H1 (cell line): ENCODE measurements around the gene PINK1. TPM values are rescaled to one million over a fixed set of nuclear protein-coding genes. Genes with fewer than 3 reads are reported as not detected.

ENCODE experiments used
- CTCF ChIA-PET: fragments of 300-600 bp; sonication (Branson Sonifier 250); formaldehyde crosslinking; loops from one replicate; lab custom pipeline; 2021; ENCODE audit not compliant: partially characterized antibody; lab: Charles Lee
- POLR2A ChIA-PET: fragments of 300-600 bp; sonication (Branson Sonifier 250); formaldehyde crosslinking; loops from one replicate; lab custom pipeline; 2021; ENCODE audit warnings: inconsistent platforms; ENCODE audit not compliant: partially characterized antibody; lab: Charles Lee
- DNase-seq, 2 experiments: peaks; one replicate each; pipeline versions ENCODE4 v3.0.0 to v3.0.0-alpha.2; 2010 to 2022; ENCODE audit warnings: low spot score in 2 of 2, low read depth in 1 of 2, mixed read lengths in 1 of 2
- FAIRE-seq: peaks from 2 replicates; lab custom pipeline; 2011; peaks lifted over from hg19 to GRCh38; lab: Jason Lieb, UNC
- H2AFZ ChIP-seq: 2 replicates; pipeline ENCODE4 v1.8.1; 2012; ENCODE audit warnings: low read length, inconsistent platforms
- H2AK5ac ChIP-seq: 2 replicates; pipeline ENCODE4 v1.6.1; 2013; ENCODE audit warnings: low read depth, low read length
- H2BK120ac ChIP-seq: replicated peaks from 2 replicates; pipeline ENCODE3; 2013; ENCODE audit warnings: low read depth, low read length, inconsistent platforms
- H2BK12ac ChIP-seq: 2 replicates; pipeline ENCODE4 v1.6.1; 2013; ENCODE audit warnings: low read depth, low read length
- H2BK15ac ChIP-seq: 2 replicates; pipeline ENCODE4 v1.6.1; 2013; ENCODE audit warnings: low read length
- H2BK20ac ChIP-seq: 2 replicates; pipeline ENCODE4 v1.6.1; 2013; ENCODE audit warnings: low read length
- H2BK5ac ChIP-seq: 2 replicates; pipeline ENCODE4 v1.6.1; 2013; ENCODE audit warnings: low read depth, low read length
- H3K14ac ChIP-seq: 2 replicates; pipeline ENCODE4 v1.6.1; 2013; ENCODE audit warnings: inconsistent platforms; ENCODE audit not compliant: insufficient read length
- H3K18ac ChIP-seq: 2 replicates; pipeline ENCODE4 v1.6.1; 2013; ENCODE audit warnings: low read length; ENCODE audit errors: extremely low read depth
- H3K23ac ChIP-seq: 2 replicates; pipeline ENCODE4 v1.6.1; 2013; ENCODE audit warnings: inconsistent platforms; ENCODE audit not compliant: insufficient read length
- H3K23me2 ChIP-seq: 2 replicates; pipeline ENCODE4 v1.6.1; 2013; ENCODE audit warnings: low read depth, low read length
- H3K27ac ChIP-seq: 2 replicates; pipeline ENCODE4 v1.6.1; 2011; ENCODE audit warnings: low read depth, low read length, inconsistent platforms
- H3K27me3 ChIP-seq, 4 experiments: replicated peaks in 1 of 4; 1 replicate in 1 of 4; 2 replicates in 3 of 4; pipeline versions ENCODE4 v1.6.1 to v1.8.1; 2011 to 2013; ENCODE audit warnings: low read length in 3 of 4, mild to moderate bottlenecking in 3 of 4, inconsistent platforms in 2 of 4, mixed read lengths in 2 of 4, moderate library complexity in 1 of 4; ENCODE audit not compliant: control insufficient read depth in 3 of 4, insufficient read depth in 3 of 4; ENCODE audit errors: extremely low read depth in 1 of 4
- H3K36me3 ChIP-seq, 4 experiments: 2 replicates each; pipeline versions ENCODE4 v1.6.1 to v1.8.1; 2011 to 2013; ENCODE audit warnings: mild to moderate bottlenecking in 4 of 4, low read length in 3 of 4, moderate library complexity in 2 of 4, control low read depth in 1 of 4, inconsistent platforms in 1 of 4; ENCODE audit not compliant: insufficient read depth in 4 of 4, control insufficient read depth in 2 of 4
- H3K4ac ChIP-seq: replicated peaks from 2 replicates; pipeline ENCODE3; 2013; ENCODE audit warnings: low read length, low read depth, mixed read lengths, inconsistent platforms; ENCODE audit not compliant: insufficient read length
- H3K4me1 ChIP-seq, 4 experiments: replicated peaks in 1 of 4; 1 replicate in 1 of 4; 2 replicates in 3 of 4; pipeline versions ENCODE4 v1.6.1 to v1.8.1; 2011 to 2013; ENCODE audit warnings: low read length in 3 of 4, inconsistent platforms in 2 of 4, mixed read lengths in 1 of 4; ENCODE audit not compliant: insufficient read depth in 4 of 4, control insufficient read depth in 3 of 4
- H3K4me2 ChIP-seq, 2 experiments: 2 replicates each; pipeline versions ENCODE4 v1.6.1 to v1.8.1; 2011 to 2013; ENCODE audit warnings: low read depth in 2 of 2, low read length in 2 of 2, control low read depth in 1 of 2, inconsistent platforms in 1 of 2, mild to moderate bottlenecking in 1 of 2; ENCODE audit not compliant: insufficient read depth in 1 of 2
- H3K4me3 ChIP-seq, 4 experiments: fragments of 200-600, 300-600 bp in 1 of 4; sonication (generic), shearing (Covaris generic), sonication (Bioruptor Twin) in 1 of 4; 2 replicates each; pipeline versions ENCODE4 v1.5.1 to v1.8.1; 2011 to 2016; ENCODE audit warnings: low read length in 4 of 4, low read depth in 3 of 4, control low read depth in 2 of 4, inconsistent platforms in 2 of 4, mild to moderate bottlenecking in 2 of 4, mixed read lengths in 1 of 4, moderate library complexity in 1 of 4; ENCODE audit not compliant: insufficient read depth in 2 of 4; ENCODE audit errors: extremely low read depth in 1 of 4
- H3K56ac ChIP-seq: replicated peaks from 2 replicates; pipeline ENCODE3; 2013; ENCODE audit warnings: low read depth, mild to moderate bottlenecking, mixed read lengths, low read length, inconsistent platforms; ENCODE audit not compliant: insufficient read length
- H3K79me1 ChIP-seq: 2 replicates; pipeline ENCODE4 v1.6.1; 2013; ENCODE audit warnings: low read depth, low read length, control low read depth
- H3K79me2 ChIP-seq, 2 experiments: 2 replicates each; pipeline versions ENCODE4 v1.6.1 to v1.8.1; 2012 to 2013; ENCODE audit warnings: low read length in 2 of 2, mild to moderate bottlenecking in 2 of 2, inconsistent platforms in 1 of 2; ENCODE audit not compliant: insufficient read depth in 2 of 2, control insufficient read depth in 1 of 2
- H3K9ac ChIP-seq, 4 experiments: replicated peaks in 1 of 4; 1 replicate in 1 of 4; 2 replicates in 3 of 4; pipeline versions ENCODE4 v1.6.1 to v1.8.1; 2011 to 2013; ENCODE audit warnings: low read depth in 3 of 4, low read length in 3 of 4, control low read depth in 2 of 4, mild to moderate bottlenecking in 2 of 4, moderate library complexity in 2 of 4, inconsistent platforms in 1 of 4; ENCODE audit errors: extremely low read depth in 1 of 4
- H3K9me3 ChIP-seq, 2 experiments: 2 replicates each; pipeline versions ENCODE4 v1.6.1 to v1.8.1; 2012 to 2013; ENCODE audit warnings: mild to moderate bottlenecking in 2 of 2, moderate library complexity in 2 of 2, control low read depth in 1 of 2, inconsistent platforms in 1 of 2, low read depth in 1 of 2, low read length in 1 of 2, mixed read lengths in 1 of 2; ENCODE audit not compliant: insufficient read depth in 2 of 2
- H4K20me1 ChIP-seq, 2 experiments: replicated peaks in 1 of 2; 2 replicates each; pipeline versions ENCODE3 to v1.8.1; 2011 to 2013; ENCODE audit warnings: inconsistent platforms in 2 of 2, low read length in 2 of 2, mild to moderate bottlenecking in 1 of 2; ENCODE audit not compliant: insufficient read depth in 2 of 2, control insufficient read depth in 1 of 2
- H4K5ac ChIP-seq: 2 replicates; pipeline ENCODE4 v1.6.1; 2013; ENCODE audit warnings: low read length, low read depth, mixed read lengths, inconsistent platforms; ENCODE audit not compliant: insufficient read length
- H4K8ac ChIP-seq: 2 replicates; pipeline ENCODE4 v1.8.0; 2013; ENCODE audit warnings: mild to moderate bottlenecking, moderate library complexity, low read length, inconsistent platforms; ENCODE audit not compliant: insufficient read depth; ENCODE audit errors: extremely low read depth
- H4K91ac ChIP-seq: replicated peaks from 2 replicates; pipeline ENCODE3; 2013; ENCODE audit warnings: low read length, mixed read lengths, inconsistent platforms; ENCODE audit not compliant: insufficient read length
- JUND ChIP-seq: IDR thresholded peaks from 2 replicates; pipeline ENCODE4 v1.6.1; 2011; ENCODE audit warnings: mild to moderate bottlenecking, improper control_type of control experiment, low read length
- SIN3A ChIP-seq, 2 experiments: IDR thresholded peaks in 1 of 2; conservative IDR thresholded peaks in 1 of 2; 2 replicates each; pipeline ENCODE4 v1.6.1; 2011 to 2012; ENCODE audit warnings: low read length in 2 of 2, improper control_type of control experiment in 1 of 2, low read depth in 1 of 2, mild to moderate bottlenecking in 1 of 2
- WGBS, 2 experiments: shearing (Covaris generic) in 1 of 2; methylation state at CpG; one replicate each; pipeline versions ENCODE4 v1.1.6 to v1.1.7; 2013 to 2015; ENCODE audit warnings: low lambda C conversion rate in 2 of 2, mixed read lengths in 2 of 2, inconsistent platforms in 1 of 2, low coverage in 1 of 2, missing lambda C conversion rate in 1 of 2; ENCODE audit not compliant: insufficient replicate concordance in 2 of 2, insufficient coverage in 1 of 2, insufficient read length in 1 of 2; ENCODE audit errors: extremely low coverage in 1 of 2, missing lambda C conversion rate in 1 of 2; 5-methylcytosine and 5-hydroxymethylcytosine counted together
- polyA plus RNA-seq, 7 experiments: library from polyadenylated mRNA; depleted of rRNA in 3 of 7; stranded (reverse) in 5 of 7; unstranded in 2 of 7; fragments of >200 nt in 5 of 7; fragments of 200-250 nt in 2 of 7; gene quantifications; 1 replicate in 5 of 7; 2 replicates in 1 of 7; 4 replicates in 1 of 7; pipeline versions ENCODE4 v1.2.1 to v1.2.3, GENCODE V29; 2011 to 2013; ENCODE audit warnings: missing spikeins in 2 of 7, mixed read lengths in 2 of 7
- total RNA-seq: library from RNA; stranded (reverse); fragmentation: NEBNext Ultra II Directional; extraction: Animal tissue kit (Norgen Biotek cat#: 25700); gene quantifications from 2 replicates; pipeline ENCODE4 v1.2.1, GENCODE V29; 2021

PINK1 gene
- total and polyA plus RNA-seq, 2 of the 8 experiments (the other 6 are each of a cell fraction or from before 2014, with no cell fraction given) = 16.1 to 19.3 TPM

DNA sequence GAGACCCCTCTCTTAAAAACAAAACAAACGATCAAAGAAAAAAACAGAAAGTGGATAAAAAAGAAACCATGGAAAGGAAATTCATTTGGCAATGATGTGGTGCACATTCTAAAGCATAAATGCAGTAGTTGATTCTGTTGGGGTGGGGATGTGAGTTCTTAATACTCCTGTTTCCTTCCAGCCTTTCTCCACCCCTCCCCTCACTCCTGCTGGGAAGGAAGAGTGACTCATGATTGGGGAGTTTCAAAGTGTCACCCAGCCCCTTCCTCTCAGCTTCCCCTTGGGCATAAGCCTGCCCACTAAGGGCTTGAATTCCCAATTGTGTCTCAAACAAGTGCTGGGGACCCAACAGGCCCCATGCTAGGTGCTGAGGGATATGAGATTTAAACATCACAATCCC is 6.7 kb upstream of the PINK1 start:
- peak overlapping the region; percentile 36 for H3K18ac ChIP-seq
- no peak overlapping the region for H2AK5ac ChIP-seq
- H2BK20ac ChIP-seq = peak overlapping the region; percentile 92
- H3K79me2 ChIP-seq = no peaks in the 10 kb centered on the region
- 71% methylated on average over 1 of the region's 1 CpG; no CpG with 5 or more reads in 1 of the 2 experiments for WGBS, 2 experiments
- no peak for FAIRE-seq
- H2BK120ac ChIP-seq = peak overlapping the region; percentile 57
- H4K8ac ChIP-seq = no peak overlapping the region
- H4K5ac ChIP-seq = no peak overlapping the region
- DNase-seq = no peak
- H3K23ac ChIP-seq = no peak overlapping the region
- peak overlapping the region; percentile 95 for H3K4ac ChIP-seq
- no peak overlapping the region for H3K14ac ChIP-seq
- H3K27me3 ChIP-seq = no peaks in the 10 kb centered on the region
- peak overlapping the region in 1 of 2 experiments; percentile 62; a peak in 1 of 4 replicates for H3K4me2 ChIP-seq
- H2BK12ac ChIP-seq = peak overlapping the region; percentile 60
- ChIA-PET POLR2A (interaction anchor here (0.6 to 1.6 kb wide), 3 partner anchors 13 to 1937 kb away, joined by 3 read pairs; partner anchors contain the start of gene EPHA8), CTCF (interaction anchor here (0.9 to 1.9 kb wide), 3 partner anchors 38 to 51 kb away, joined by 3 to 7 read pairs (median 6); partner anchors contain the start of gene CDA)
- no peaks in the 10 kb centered on the region for H3K79me1 ChIP-seq
- peaks cover 0 to 8% (median 1%) of the 10 kb centered on the region in 4 experiments; a peak in 2 of 7 replicates for H3K4me1 ChIP-seq
- peaks cover 8 to 9% of the 10 kb centered on the region in 2 experiments; a peak in 2 of 4 replicates for H3K9me3 ChIP-seq
- H3K9ac ChIP-seq = no peak overlapping the region
- peak; percentile 40; the same call in 1 of the 2 replicates for TF ChIP-seq JUND
- TF ChIP-seq SIN3A (conservative IDR thresholded peaks at IDR 0.05 in 1 of 2, IDR thresholded peaks at IDR 0.05 in 1 of 2; ENCODE audit: low read depth in 1 of 2, low read length in 2 of 2) = no peak
- peak overlapping the region; percentile 57 for H4K91ac ChIP-seq
- H2AFZ ChIP-seq = peak overlapping the region; percentile 20; the same call in 1 of the 2 replicates
- H2BK5ac ChIP-seq = peak overlapping the region; percentile 91; the same call in 1 of the 2 replicates
- no peak overlapping the region for H3K4me3 ChIP-seq
- H3K23me2 ChIP-seq = peaks cover 2% of the 10 kb centered on the region; the same call in 1 of the 2 replicates
- H4K20me1 ChIP-seq = no peaks in the 10 kb centered on the region
- no peak overlapping the region for H2BK15ac ChIP-seq
- H3K36me3 ChIP-seq = peaks cover 0 to 2% (median 0%) of the 10 kb centered on the region in 4 experiments; a peak in 1 of 8 replicates
- no peak overlapping the region for H3K56ac ChIP-seq
- H3K27ac ChIP-seq = no peak overlapping the region
